Bronchial epithelial cell (primary cell): ENCODE measurements around the gene ASB13. TPM values are rescaled to one million over a fixed set of nuclear protein-coding genes. Genes with fewer than 3 reads are reported as not detected.
A peak's percentile ranks its signal among the peaks of the same experiment; 100 is the strongest.

Source experiments
- DNase-seq: peaks from one replicate; pipeline ENCODE4 v3.0.0-alpha.2; 2010; ENCODE audit warnings: low read depth
- FAIRE-seq: peaks from 2 replicates; lab custom pipeline; 2011; peaks lifted over from hg19 to GRCh38; lab: Jason Lieb, UNC
- H3K27me3 ChIP-seq: 2 replicates; pipeline ENCODE4 v1.5.1; 2011; ENCODE audit warnings: low read length; ENCODE audit not compliant: control insufficient read depth, insufficient read depth
- H3K36me3 ChIP-seq: 2 replicates; pipeline ENCODE4 v1.5.1; 2011; ENCODE audit warnings: low read length; ENCODE audit not compliant: control insufficient read depth, insufficient read depth
- H3K4me3 ChIP-seq: 2 replicates; pipeline ENCODE4 v1.5.1; 2011; ENCODE audit warnings: mild to moderate bottlenecking, low read depth, low read length, control low read depth
- CTCF ChIP-seq: IDR thresholded peaks from 2 replicates; pipeline ENCODE4 v1.5.1; 2011; ENCODE audit warnings: mild to moderate bottlenecking, moderate library complexity, low read length, control low read depth, inconsistent platforms; ENCODE audit not compliant: insufficient read depth, severe bottlenecking
- total RNA-seq: library from RNA; depleted of rRNA; stranded (reverse); fragments of >200 nt; gene quantifications from 2 replicates; pipeline ENCODE4 v1.2.1, GENCODE V29; 2014

The ASB13 gene
- total RNA-seq, 1 donor from 2014 or later, result 14.5 TPM

GRCh38 chr10:5669604-5670003 is 3.2 kb upstream of the ASB13 start:
- FAIRE-seq (no peak), DNase-seq (no peak)
- no peaks in the 10 kb centered on the region for H3K27me3 ChIP-seq
- no peak overlapping the region for H3K4me3 ChIP-seq
- no peaks in the 10 kb centered on the region for H3K36me3 ChIP-seq
- TF ChIP-seq CTCF, result no peak

DNA sequence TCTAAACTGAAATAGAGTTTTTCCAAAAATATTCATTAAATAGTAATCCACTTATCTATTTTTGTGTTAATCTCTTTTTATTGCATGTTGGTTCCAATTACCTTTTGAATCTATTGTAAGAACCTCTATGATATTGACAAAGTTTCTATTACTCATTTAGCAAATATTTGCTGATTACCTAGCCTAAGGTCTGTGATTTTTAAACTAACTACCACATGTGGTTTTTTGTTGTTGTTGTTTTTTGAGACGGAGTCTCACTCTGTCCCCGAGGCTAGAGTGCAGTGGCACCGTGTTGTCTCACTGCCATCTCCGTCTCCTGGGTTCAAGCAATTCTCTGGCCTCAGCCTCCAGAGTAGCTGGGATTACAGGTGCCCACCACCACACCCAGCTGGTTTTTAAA is 2.0 kb upstream of the ASB13 start:
- DNase-seq, result peak; percentile 34
- Histone ChIP-seq H3K36me3 (no peaks in the 10 kb centered on the region), H3K27me3 (no peaks in the 10 kb centered on the region), H3K4me3 (no peak overlapping the region)
- TF ChIP-seq CTCF, result no peak
- FAIRE-seq, result no peak

DNA sequence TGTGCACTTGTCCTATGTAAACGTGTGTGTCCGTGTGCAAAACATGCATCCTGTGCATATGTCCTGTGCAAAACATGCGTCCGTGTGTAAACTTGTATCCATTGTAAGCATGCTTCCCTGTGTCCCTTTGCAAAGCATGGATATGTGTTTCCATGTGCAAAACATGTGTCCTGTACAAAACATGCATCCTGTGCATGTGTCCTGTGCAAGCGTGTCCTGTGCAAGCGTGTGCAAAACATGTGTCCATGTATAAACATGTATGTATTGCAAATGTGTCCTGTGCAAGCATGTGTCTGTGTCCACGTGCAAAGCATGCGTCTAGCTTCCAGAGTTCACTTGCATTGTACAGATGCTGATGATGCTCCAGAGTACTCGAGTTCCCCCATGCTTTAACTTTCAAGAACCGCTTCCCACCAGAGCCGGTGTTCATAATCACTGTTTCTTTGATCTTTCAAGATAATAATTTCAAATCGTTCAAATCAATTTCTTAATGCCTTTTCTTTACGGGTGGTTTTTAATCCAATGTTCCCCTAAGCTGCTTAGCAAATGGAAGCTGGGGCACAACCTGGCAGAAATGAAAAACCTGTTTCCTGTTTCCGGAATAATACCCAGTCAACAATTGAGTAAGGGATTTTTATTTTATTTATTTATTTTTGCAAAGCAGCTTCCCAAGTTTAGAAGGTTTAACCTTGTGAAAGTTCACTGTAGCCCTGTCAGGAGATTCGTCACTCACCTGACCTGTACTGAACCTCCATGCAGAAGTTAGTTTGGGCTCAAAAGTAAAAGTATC is 641 bp upstream of the ASB13 start:
- FAIRE-seq, result peak; percentile 13
- Histone ChIP-seq H3K36me3 (no peaks in the 10 kb centered on the region), H3K4me3 (peak overlapping the region; percentile 87), H3K27me3 (no peaks in the 10 kb centered on the region)
- peak; percentile 13 for DNase-seq
- TF ChIP-seq CTCF, result no peak

DNA sequence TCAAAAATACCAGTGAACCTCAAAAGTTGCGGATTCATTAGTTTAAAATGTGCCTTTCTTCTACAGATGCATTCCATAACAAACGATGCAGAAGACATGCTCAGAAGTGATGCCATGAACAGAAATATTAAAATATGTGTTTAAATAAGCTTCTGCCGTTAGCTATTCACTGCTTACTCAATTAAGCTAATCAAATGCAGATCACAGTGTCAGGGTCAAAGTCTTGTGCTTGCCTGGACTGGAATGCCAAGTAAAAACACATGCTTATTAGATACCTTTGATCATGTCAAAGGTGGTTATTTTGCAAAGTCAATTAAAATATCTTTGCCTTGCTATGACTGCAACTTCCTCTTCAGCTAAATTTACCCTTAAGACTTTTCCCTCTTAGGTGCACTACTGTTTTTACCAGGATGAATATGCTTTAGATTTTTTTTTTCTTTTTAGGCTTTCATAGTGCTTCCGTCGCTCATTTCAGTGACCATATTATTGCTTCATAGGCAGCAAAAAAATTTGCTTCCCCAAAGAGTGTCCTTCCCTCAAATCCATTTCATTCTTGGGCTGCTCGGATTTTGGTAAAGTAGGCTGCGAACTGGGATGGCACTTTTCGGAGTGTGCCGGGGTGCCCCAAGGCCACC is 905 bp downstream of the ASB13 start:
- DNase-seq, result peak; percentile 19
- peak overlapping the region; percentile 87 for H3K4me3 ChIP-seq
- no peaks in the 10 kb centered on the region for H3K27me3 ChIP-seq
- no peak for TF ChIP-seq CTCF
- no peak for FAIRE-seq
- H3K36me3 ChIP-seq, result no peaks in the 10 kb centered on the region

- DNase-seq, result no peak
- H3K4me3 ChIP-seq, result no peak overlapping the region
- TF ChIP-seq CTCF, result no peak
- H3K27me3 ChIP-seq, result no peaks in the 10 kb centered on the region
- no peak for FAIRE-seq
- H3K36me3 ChIP-seq, result no peaks in the 10 kb centered on the region
These were observed 2.5 kb downstream of the ASB13 start for GRCh38 chr10:5663692-5664427.
